GM21515 (cell line): ENCODE data around the gene DDO.
"Not testable (repeated sequence)": the region's sequence is repeated elsewhere in the genome, so short reads cannot be mapped to it uniquely, and the experiment has no call there.

Experiments used
- ATAC-seq: cut with Tn5 transposase; IDR thresholded peaks from one replicate; pipeline ENCODE4 v1.9.1; 2021; ENCODE audit not compliant: unreplicated experiment

DDO gene, protein sequence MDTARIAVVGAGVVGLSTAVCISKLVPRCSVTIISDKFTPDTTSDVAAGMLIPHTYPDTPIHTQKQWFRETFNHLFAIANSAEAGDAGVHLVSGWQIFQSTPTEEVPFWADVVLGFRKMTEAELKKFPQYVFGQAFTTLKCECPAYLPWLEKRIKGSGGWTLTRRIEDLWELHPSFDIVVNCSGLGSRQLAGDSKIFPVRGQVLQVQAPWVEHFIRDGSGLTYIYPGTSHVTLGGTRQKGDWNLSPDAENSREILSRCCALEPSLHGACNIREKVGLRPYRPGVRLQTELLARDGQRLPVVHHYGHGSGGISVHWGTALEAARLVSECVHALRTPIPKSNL

GRCh38 chr6:110415086-110415916 lies at the start of gene DDO:
TSS of gene DDO (minus strand) at chr6:110415575. CDS start at chr6:110413462, 2,113 bp downstream.
- ATAC-seq, result no peak

GRCh38 chr6:110462884-110463481 lies 47.6 kb upstream of the DDO start:
- no peak for ATAC-seq

GRCh38 chr6:110461376-110461775 lies 46.0 kb upstream of the DDO start:
- ATAC-seq, result no peak

- no peak for ATAC-seq
Observed at GRCh38 chr6:110459137-110459536, 43.8 kb upstream of the DDO start.

- ATAC-seq, result no peak
Observed at GRCh38 chr6:110458476-110458875, 43.1 kb upstream of the DDO start.

GRCh38 chr6:110457567-110458175 lies 42.3 kb upstream of the DDO start:
- ATAC-seq, result not testable (repeated sequence)

DNA sequence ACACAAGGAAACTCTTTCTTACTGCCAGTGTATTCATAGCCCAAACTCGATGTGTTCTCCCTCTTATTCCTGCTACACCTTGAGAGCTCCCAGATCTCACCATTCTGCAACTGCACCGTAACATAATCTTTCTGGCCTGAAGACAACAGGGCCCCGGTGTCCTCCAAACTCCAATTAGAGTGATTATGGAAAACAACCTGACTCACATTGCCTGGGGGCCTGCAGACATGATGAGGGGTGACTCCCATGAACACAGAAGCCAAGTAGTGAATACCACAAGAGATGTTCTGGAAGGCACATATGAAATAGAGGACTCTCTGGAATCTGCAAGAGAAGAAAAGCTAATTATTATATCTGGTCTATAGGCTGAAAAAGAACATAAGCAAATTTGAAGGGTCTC lies 41.3 kb upstream of the DDO start:
- no peak for ATAC-seq

DNA sequence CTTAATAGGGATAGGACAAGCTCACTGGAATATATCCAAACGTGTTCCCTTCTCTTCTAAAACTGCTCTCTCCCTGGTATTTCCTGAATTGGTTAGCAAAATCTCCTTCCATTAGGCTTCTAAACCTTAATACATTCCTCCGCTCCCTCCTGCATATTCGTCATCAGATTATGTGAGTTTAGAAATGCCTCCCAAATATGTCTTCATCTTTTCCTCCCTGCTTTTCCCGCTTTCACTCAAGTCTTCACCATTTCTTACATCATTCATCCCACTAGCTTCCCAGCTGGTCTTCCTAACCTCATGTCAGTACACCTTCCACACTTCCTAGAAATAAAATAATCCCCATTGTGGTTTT lies 34.1 kb upstream of the DDO start:
- no peak for ATAC-seq

DNA sequence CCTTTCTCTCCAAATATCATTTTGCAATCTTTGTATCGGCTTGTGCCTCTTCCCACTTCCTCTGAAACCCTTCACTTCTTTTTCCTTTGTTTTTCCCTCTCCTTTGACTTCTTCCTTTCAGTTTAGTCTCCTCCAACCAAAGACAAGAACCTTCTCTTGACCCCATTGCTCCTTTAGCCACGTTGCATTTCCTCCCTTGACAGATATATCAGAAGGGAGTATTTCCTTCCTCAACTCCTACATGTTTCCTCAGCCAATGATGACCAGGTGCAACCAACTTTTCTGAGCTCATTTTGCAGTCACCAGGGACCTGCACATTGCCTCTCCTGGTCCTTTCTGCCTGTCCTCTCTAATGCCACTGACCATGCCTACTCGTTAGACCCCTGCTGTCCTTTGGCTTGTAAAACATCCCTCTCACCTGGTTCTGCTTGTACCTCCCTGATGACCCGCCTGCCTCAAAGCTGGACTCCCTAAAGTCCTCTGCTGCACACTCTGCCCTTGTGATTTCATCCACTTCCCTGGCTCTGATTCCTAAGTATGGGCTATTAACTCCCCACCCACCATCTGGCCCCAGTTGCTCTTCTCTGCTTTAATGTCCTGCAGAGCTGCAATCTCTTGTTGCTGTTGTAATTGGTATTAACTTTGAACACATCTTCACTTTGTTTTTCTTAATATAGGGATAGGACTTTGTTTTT lies 33.6 kb upstream of the DDO start:
- ATAC-seq, result no peak

DNA sequence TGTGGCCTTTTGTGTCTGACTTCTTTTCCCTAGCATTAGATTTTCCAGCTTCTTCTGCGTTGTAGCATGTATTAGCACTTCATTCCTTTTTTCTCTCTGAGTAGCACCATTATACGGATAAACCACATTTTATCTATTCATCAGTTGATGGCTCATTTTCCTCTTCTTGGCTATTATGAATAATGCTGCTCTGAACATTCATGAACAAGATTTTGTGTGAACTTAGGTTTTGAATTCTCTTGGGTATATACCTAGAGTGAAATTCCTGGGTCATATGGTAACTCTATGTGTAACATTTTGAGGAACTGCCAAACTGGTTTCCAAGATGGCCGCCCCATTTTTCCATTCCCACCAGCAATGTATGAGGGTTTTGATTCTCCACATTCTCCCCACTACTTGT lies 32.4 kb upstream of the DDO start:
- ATAC-seq, result no peak

- ATAC-seq, result no peak
Observed at GRCh38 chr6:110446405-110446804, 31.0 kb upstream of the DDO start.

GRCh38 chr6:110440026-110440425 lies 24.7 kb upstream of the DDO start:
- no peak for ATAC-seq

DNA sequence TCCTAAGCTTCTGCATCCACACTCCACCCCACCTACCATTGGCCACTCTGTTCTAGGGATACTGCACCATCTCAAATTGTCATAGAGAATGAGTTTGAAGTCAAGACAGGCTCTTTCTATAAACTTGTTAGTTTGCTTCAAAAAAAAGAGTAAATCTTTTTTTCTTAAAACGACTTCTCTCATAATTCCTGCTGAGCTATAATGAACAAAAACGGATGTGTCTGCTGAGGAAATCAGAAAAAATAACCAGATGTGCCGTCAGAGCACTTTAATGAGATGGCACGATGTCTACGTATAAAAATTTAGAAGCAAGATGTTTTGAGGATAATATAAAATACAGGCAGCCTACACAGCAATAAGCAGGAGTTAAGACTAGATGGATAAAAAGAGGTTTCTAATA lies 24.0 kb upstream of the DDO start:
- ATAC-seq, result no peak

- ATAC-seq, result no peak
Observed at GRCh38 chr6:110434961-110435602, 19.7 kb upstream of the DDO start.

- ATAC-seq, result no peak
Observed at GRCh38 chr6:110432285-110432900, 17.0 kb upstream of the DDO start.

GRCh38 chr6:110430741-110431140 lies 15.4 kb upstream of the DDO start:
- ATAC-seq, result no peak

DNA sequence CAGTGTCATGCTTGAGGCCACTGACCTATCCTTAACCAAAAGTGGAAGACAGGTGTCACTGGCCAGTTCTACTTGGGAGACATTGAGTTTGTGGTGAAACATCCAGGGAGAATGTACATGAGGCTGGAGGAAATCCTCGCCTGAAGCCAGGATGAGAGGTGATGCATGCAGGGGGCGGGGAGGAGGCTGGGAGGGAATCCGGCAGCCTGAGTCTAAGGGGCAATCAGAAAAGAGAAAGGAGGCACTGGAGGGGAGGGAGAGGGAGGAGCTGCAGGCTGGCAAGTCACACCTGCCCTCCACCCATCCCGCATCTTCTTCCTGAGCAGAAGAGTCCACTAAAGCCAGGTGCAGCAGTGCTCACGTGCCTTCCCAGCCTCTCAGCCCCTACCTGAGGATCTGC lies 14.9 kb upstream of the DDO start:
- ATAC-seq, result no peak

DNA sequence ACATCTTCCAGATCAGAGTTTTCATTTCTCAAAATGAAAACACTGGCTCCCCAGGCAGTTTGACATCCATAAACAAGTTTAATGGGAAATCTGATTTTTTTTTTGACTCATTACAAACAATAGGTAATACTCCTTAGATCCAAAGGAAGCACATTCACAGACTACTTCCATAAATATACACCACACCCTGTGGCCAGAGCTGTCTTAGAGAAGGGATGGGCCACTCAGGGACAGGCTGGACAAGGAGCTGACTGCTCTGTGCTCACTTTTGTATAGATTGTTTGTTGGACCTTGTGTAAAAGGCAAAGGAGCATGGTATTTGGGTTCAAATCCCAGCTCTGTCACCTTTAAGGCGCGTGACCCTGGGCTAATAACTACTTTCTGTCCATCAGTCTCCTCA lies 12.8 kb upstream of the DDO start:
- no peak for ATAC-seq

GRCh38 chr6:110425816-110426215 lies 10.4 kb upstream of the DDO start:
- ATAC-seq, result no peak

DNA sequence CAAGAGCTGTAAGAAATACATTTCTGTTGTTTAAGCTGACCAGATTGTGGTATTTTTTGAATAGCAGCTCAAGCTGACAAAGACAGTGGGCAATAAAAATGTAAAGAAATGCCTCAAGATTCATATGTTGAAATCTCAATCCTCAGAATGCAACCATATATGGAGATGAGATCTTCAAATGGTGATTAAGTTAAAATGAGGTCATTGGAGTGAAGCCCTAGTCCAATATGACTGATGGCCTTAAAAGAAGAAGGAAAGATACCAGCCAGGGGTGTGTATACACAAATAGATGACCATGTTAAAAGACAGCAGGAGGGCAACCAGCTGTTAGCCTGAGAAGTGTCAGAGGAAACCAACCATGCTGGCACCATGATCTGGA lies 7.1 kb upstream of the DDO start:
- ATAC-seq, result no peak
